CD4-positive, alpha-beta T cell treated with Interleukin-4 for 1 hour (primary cell): ENCODE results near the gene PRELID3B.
A peak's percentile ranks its signal among the peaks of the same experiment; 100 is the strongest.

Experiments
- DNase-seq, 2 donors: peaks; one replicate each; pipeline ENCODE4 v3.0.0-alpha.2; 2020 to 2022

Gene PRELID3B

GRCh38 chr20:59007665-59008511, 34.7 kb downstream of the PRELID3B start:
- DNase-seq, result peak; percentile 38 to 81

- peak; percentile 35 to 41 for DNase-seq
These were observed 35.5 kb downstream of the PRELID3B start, which contains the start of gene CTSZ for GRCh38 chr20:59006864-59007664. CTSZ (minus strand) TSS chr20:59007254; CDS start chr20:59007128, 126 bp downstream.

GRCh38 chr20:59006167-59006863, 36.3 kb downstream of the PRELID3B start:
- DNase-seq, result no peak

- no peak for DNase-seq
These were observed 36.9 kb downstream of the PRELID3B start for GRCh38 chr20:59005523-59006166.

- DNase-seq, result peak; percentile 50 to 87
These were observed 37.6 kb downstream of the PRELID3B start for GRCh38 chr20:59004763-59005522.

GRCh38 chr20:59004493-59004762, 38.2 kb downstream of the PRELID3B start:
- peak; percentile 25 to 66 for DNase-seq

GRCh38 chr20:59003836-59004492, 38.6 kb downstream of the PRELID3B start:
- DNase-seq, result no peak

- DNase-seq, result no peak
These were observed 39.6 kb downstream of the PRELID3B start for GRCh38 chr20:59002874-59003399.

- no peak for DNase-seq
These were observed 40.2 kb downstream of the PRELID3B start for GRCh38 chr20:59002388-59002787.

GRCh38 chr20:59001449-59002171, 41.0 kb downstream of the PRELID3B start:
- no peak for DNase-seq

GRCh38 chr20:59001068-59001448, 41.5 kb downstream of the PRELID3B start:
- no peak for DNase-seq

- DNase-seq, result no peak
These were observed 42.3 kb downstream of the PRELID3B start for GRCh38 chr20:59000326-59000725.

- no peak for DNase-seq
These were observed 43.9 kb downstream of the PRELID3B start for GRCh38 chr20:58998656-58999055.

GRCh38 chr20:58997141-58997770, 45.3 kb downstream of the PRELID3B start:
- DNase-seq, result no peak

GRCh38 chr20:58996226-58996611, 46.4 kb downstream of the PRELID3B start:
- DNase-seq, result no peak

GRCh38 chr20:58995461-58996225, 46.9 kb downstream of the PRELID3B start:
- DNase-seq, result no peak

GRCh38 chr20:58994390-58995159, 48.0 kb downstream of the PRELID3B start:
- DNase-seq, result no peak
